Mononuclear cell (primary cell): Measurements from ENCODE around the gene RPS19BP1. TPM values are rescaled to one million over a fixed set of nuclear protein-coding genes. Genes with fewer than 3 reads are reported as not detected.

Experiments
- H3K27me3 ChIP-seq: 2 replicates; pipeline ENCODE4 v1.6.0; 2011; ENCODE audit warnings: low read length, control low read depth; ENCODE audit not compliant: insufficient read depth
- H3K4me1 ChIP-seq: 2 replicates; pipeline ENCODE4 v1.5.1; 2011; ENCODE audit warnings: mild to moderate bottlenecking, low read length, control low read depth; ENCODE audit not compliant: insufficient read depth
- H3K4me3 ChIP-seq: 2 replicates; pipeline ENCODE4 v1.5.1; 2011; ENCODE audit warnings: mild to moderate bottlenecking, low read length, moderate library complexity
- H3K9me3 ChIP-seq: 2 replicates; pipeline ENCODE4 v1.5.1; 2011; ENCODE audit warnings: low read depth, mild to moderate bottlenecking, control low read depth, low read length
- total RNA-seq: library from RNA; depleted of rRNA; stranded (reverse); fragments of >200 nt; gene quantifications from one replicate; pipeline ENCODE4 v1.2.3, GENCODE V29; 2012

The RPS19BP1 gene
- total RNA-seq, 1 donor = 49.2 TPM

DNA sequence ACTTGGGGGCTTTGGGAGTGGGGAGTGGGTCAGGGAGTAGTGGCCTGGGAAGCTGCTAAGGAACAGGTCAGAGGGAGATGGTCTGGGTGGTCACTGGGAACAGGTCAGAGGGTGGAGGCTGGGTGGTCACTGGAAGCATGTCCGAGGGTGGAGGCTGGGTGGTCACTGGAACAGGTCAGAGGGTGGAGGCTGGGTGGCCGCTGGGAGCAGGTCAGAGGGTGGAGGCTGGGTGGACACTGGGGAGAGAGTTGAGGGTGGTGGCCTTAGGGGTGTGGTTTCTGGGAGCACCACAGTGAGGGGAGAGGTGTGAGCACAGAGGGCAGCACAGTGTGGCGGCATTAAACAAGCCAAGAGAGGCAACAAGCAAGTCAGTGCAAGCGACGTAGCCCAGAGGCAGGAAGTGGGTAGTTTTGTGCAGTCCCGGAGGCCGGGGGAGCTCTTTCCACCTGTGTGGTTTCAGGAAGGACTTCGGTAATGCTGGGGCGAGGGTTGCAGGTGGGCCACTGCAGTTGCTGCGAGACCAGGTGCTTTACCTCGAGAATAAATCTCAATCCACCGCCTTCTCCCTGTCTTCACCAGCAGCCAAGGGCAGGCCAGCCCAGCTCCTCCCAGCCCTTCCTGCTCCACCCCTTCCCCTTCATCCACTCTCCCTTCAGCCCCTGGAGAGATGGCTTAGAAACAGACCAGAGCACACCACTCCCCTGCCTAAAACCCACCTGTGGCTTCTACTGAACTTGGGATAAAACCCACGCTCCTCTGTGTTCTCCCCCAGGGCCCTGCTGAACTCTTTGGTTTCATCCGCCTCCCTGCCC, 34.8 kb upstream of the RPS19BP1 start:
- no peak overlapping the region for H3K4me3 ChIP-seq
- peaks cover 13% of the 10 kb centered on the region for H3K4me1 ChIP-seq
- H3K9me3 ChIP-seq = no peaks in the 10 kb centered on the region
- no peaks in the 10 kb centered on the region for H3K27me3 ChIP-seq

DNA sequence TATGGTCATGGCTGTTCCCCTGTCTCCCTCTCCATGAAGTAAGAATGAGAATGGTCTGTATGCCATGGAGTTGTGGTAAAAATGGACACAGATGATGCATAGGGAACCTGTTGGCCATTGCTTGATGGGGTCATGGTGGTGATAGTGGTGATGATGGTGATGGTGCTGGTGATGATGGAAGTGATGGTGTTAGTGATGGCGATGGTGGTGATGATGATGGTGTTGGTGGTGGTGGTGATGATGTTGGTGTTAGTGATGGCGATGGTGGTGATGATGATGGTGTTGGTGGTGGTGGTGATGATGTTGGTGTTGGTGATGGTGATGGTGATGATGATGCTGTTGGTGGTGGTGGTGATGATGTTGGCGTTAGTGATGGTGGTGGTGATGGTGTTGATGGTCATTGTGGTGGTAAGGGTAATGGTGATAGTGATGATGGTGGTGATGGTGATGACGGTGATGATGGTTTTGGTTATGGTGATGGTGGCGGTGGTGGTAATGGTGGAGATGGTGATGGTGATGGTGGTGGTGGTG, 32.9 kb upstream of the RPS19BP1 start:
- H3K4me3 ChIP-seq = no peak overlapping the region
- no peaks in the 10 kb centered on the region for H3K27me3 ChIP-seq
- peaks cover 13% of the 10 kb centered on the region for H3K4me1 ChIP-seq
- no peaks in the 10 kb centered on the region for H3K9me3 ChIP-seq

DNA sequence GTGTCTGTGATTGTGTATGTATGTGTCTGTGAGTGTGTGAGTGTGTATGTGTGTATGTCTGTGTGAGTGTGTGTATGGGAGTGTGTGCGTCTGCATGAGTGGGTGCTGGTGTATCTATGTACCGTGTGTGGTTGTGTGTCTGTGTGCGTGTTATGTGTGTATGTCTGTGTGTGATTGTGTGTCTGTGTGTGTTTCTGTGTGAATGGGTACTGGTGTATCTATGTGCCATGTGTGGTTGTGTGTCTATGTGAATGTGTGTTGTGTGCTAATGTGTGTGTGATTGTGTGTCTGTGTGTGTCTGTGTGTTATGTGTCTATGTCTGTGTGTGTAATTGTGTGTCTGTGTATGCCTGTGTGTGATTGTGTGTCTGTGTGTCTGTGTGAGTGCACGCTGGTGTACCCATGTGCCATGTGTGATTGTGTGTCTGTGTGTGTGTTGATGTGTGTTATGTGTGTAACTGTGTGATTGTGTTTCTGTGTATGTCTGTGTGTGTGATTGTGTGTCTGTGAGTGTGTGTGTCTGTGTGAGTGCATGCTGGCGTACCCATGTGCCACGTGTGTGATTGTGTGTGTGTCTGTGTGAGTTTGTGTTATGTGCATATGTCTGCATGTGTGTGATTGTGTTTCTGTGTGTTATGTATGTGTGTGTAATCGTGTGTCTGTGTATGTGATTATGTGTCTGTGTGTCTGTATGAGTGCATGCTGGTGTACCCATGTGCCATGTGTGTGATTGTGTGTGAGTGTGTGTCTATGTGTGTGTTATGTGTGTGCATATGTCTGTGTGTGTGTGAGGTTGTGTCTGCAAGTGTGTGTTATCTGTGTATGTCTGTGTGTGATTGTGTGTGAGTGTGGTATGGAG, 31.3 kb upstream of the RPS19BP1 start:
- Histone ChIP-seq H3K27me3 (peaks cover 8% of the 10 kb centered on the region), H3K4me1 (peaks cover 13% of the 10 kb centered on the region), H3K4me3 (no peak overlapping the region), H3K9me3 (no peaks in the 10 kb centered on the region)

DNA sequence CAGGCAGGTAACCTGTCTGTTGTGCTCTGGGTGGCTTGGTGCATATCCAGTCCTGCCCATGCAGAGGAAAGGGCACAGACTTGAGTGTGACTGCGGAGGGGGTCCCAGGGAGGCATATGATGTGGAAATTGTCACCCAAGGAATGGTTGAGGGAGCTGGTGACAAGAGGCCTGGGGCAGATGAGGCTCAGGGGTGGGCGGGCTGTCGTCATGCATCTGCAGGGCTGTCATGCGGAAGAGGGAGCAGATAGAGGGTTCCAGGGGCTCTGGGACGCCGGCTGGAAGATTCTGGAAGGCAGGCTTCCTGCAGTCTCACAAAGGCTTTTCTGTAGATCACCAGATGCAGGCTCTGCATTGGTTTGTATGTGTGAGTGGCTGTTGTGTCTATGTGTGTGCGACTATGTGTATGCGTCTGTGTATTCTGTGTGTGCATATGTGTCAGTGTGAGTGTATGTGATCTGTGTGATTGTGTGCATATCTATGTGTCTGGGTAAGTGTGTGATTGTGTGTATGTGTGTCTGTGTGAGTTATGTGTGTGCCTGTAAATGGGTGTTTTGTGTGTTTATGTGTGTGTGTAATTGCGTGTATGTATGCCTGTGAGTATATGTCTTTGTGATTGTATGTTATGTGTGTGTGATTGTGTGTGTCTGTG, 30.4 kb upstream of the RPS19BP1 start:
- Histone ChIP-seq H3K27me3 (peaks cover 15% of the 10 kb centered on the region), H3K4me3 (no peak overlapping the region), H3K9me3 (no peaks in the 10 kb centered on the region), H3K4me1 (peaks cover 12% of the 10 kb centered on the region)

DNA sequence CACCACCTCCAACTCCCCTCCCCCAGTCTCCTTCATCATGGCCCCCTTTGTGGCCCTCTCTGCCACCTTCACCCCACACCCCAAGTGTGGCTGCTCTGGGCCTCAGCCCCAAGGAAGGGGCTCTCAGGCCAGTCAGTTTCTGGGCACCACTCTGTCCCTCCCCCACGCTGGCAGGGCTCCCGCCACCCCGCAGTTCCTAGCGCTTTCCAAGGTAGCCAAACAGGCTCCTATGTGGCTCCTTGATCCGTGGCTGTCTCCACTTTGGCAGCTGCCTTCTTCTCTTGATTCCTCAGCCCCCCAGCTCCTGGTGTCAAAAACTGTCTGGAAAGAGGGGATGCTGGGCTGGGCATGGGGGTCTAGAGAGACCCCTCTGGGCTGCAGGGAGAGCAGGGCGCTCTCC, 27.6 kb upstream of the RPS19BP1 start:
- H3K27me3 ChIP-seq = peaks cover 36% of the 10 kb centered on the region
- no peaks in the 10 kb centered on the region for H3K9me3 ChIP-seq
- no peak overlapping the region for H3K4me3 ChIP-seq
- no peaks in the 10 kb centered on the region for H3K4me1 ChIP-seq

DNA sequence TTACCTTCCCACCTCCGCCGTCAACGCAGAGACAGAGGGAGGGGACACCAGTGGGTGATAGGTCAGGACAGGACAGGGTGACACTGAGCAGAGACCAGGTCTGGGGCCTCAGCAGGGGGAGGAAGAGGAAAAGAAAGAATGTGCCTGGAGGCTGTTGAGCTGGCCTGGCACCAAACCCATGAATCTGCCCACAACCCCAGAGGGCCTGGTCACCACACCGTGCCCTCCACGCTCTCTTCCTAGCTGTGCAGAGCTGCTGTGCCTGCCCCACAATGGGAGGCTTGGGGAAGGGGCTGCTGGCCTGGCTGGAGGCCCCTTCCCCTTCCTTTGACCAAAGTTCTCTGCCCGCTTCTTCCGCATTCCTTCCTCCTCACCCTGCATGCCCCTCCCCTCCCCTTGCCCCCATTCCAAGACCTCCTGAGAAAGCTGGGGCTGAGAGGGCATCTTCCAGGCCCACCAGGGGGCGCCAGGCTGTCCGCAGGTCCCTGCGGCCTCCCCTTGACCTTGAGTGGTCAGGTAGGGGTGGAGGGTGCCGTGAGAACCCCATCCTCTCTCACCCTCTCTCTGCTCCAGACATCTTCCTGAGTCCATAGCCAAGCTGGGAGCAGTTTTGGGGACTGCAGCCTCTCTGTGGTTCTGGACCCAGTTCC, 27.0 kb upstream of the RPS19BP1 start:
- no peaks in the 10 kb centered on the region for H3K4me1 ChIP-seq
- peaks cover 36% of the 10 kb centered on the region for H3K27me3 ChIP-seq
- H3K9me3 ChIP-seq = no peaks in the 10 kb centered on the region
- no peak overlapping the region for H3K4me3 ChIP-seq

DNA sequence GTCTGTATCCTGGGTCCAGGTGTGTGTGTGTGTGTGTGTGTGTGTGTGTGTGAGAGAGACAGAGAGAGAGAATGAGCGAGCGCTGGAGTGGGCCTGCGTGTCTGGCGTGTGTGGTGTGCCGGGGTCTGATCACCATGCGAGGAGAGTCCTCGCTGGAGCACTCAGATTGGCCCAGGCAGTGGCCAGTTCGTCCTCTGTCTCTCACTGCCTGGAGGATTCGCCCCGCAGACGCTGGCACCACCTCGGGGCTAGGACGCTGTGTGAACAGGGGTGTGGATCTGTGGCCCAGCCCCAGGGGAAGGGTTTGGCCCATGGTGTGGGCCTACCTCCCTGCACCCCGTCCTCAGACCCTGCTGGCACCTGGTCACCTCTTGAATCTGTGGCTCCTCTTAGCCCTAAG, 26.4 kb upstream of the RPS19BP1 start:
- Histone ChIP-seq H3K4me3 (no peak overlapping the region), H3K27me3 (peaks cover 36% of the 10 kb centered on the region)

DNA sequence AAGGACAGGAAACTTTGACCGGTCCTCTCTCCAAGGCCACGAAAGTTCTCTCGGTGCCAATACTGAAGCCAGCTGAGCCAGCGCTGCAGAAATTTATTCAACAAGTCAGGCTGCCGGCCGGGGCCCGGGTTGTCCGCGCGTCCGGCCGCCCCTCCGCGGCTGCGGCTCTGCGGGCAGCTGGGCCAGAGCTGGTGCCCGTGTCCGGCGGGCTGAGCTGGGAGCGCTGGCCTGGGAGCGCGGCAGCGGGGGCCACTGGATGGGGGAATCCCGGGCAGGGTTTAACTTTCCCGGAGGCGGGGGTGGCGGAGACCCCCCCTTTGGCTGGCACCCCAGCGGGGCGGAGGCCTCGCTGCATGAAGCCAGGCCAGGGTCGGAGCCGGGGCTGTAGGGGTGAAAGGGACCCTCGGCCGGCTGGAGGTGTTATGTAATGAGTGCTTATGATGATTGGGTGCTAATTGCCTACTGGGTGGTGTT, 25.7 kb upstream of the RPS19BP1 start:
- H3K9me3 ChIP-seq = no peaks in the 10 kb centered on the region
- peaks cover 36% of the 10 kb centered on the region for H3K27me3 ChIP-seq
- H3K4me1 ChIP-seq = no peaks in the 10 kb centered on the region
- no peak overlapping the region for H3K4me3 ChIP-seq

More for the DNA sequence above, 26.4 kb upstream of the RPS19BP1 start:
- Histone ChIP-seq H3K4me1 (no peaks in the 10 kb centered on the region), H3K9me3 (no peaks in the 10 kb centered on the region)

DNA sequence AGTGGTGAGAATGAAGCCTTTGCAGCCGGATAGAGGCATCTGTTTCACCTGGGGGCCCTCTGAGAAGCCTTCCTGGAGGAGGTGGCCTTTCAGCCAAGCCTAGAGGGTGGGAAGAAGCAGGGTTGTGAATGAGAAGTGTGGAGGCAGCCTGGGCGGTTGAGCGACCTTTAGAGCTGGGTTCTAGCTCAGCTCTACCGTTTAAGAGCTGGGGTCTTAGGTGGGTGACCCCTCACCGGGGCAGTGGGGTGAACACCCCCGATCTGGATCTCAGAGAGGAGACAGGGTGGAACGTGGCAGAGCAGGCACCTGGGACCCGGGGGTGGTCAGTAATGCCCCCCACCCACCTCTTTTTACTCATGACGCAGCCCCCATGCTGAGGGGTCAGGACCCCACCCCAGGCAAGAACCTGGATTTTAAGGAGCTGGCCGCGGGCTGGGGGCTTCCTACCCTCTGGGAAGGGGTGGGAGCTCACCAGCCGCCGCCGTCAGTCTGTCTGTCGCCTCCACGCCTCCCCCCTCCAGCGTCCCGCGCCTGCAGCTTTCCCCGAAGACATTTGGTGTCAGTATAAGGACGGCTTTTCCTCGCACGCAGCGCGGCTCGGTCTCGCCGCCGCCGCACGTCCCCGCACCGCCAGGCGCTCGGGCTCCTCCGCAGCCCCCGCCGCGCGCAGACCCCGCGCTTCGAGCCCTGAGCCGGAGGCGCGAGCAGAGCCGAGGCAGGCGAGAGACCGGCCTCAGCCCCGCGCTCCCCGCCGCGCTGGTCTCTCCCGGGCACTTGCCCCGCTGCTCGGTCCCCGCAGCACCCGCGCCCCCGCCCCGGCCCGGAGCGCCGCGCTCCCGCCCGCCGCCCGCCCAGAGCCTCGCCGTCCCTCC, 24.7 kb upstream of the RPS19BP1 start:
- Histone ChIP-seq H3K4me3 (no peak overlapping the region), H3K27me3 (peaks cover 36% of the 10 kb centered on the region)

DNA sequence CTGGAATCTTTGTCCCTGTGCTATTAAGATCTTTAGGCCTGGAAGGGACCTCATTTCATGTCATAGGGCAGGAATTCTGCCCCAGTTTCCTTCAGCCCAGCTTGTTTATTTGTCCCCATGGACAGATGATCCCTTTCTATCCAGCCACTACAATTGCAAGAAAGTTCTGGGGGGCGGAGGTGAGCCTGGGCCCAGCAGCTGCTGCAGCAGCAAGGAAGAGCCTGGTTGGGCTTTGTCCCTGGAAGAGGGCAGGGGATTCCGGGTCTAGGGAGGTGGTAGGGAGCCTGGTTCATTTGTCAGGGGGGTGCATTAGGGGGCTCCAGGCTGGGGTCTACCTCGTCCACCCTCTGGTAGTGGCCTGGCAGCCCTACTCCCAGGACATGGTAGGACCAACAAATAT, 21.6 kb upstream of the RPS19BP1 start:
- Histone ChIP-seq H3K27me3 (peaks cover 32% of the 10 kb centered on the region), H3K4me1 (no peaks in the 10 kb centered on the region), H3K9me3 (no peaks in the 10 kb centered on the region), H3K4me3 (no peak overlapping the region)

More for the DNA sequence above, 24.7 kb upstream of the RPS19BP1 start:
- Histone ChIP-seq H3K9me3 (no peaks in the 10 kb centered on the region), H3K4me1 (no peaks in the 10 kb centered on the region)

DNA sequence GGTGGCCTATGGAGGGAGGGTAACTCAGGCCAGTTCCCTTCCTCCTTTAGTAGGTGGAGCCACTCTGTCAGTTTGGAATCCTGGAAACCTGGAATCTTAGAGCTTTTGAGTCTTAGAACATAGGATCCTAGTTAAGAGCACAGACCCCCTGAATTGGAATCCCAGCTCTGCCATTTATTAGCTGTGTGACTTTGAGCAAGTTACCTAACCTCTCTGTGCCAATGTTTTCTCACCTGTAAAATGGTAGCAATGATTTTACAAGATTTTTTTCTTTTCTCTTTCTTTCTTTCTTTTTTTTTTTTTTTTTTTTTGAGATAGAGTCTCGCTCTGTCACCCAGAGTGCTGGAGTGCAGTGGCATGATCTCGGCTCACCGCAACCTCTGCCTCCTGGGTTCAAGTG, 20.9 kb upstream of the RPS19BP1 start:
- Histone ChIP-seq H3K4me3 (no peak overlapping the region), H3K9me3 (no peaks in the 10 kb centered on the region), H3K4me1 (no peaks in the 10 kb centered on the region), H3K27me3 (peaks cover 25% of the 10 kb centered on the region)

DNA sequence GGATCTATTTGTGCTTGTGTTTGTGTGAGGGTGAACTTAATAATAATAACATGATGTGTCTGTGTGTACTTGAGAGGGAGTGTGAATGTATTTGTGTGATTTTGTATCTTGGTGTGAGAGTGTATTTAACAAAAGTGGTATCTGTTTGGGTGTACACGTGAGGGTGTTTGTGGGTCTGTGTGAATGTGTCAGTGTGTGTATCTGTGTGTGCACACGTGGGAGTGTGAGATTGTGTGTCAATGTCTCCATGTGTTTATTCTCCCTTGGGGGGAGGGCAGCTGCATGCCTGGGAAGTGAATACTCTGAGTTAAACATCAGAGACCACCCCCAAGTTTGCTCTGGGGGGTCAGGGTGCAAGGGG, 15.0 kb upstream of the RPS19BP1 start:
- Histone ChIP-seq H3K4me1 (peaks cover 8% of the 10 kb centered on the region), H3K4me3 (no peak overlapping the region), H3K9me3 (no peaks in the 10 kb centered on the region), H3K27me3 (peaks cover 6% of the 10 kb centered on the region)

DNA sequence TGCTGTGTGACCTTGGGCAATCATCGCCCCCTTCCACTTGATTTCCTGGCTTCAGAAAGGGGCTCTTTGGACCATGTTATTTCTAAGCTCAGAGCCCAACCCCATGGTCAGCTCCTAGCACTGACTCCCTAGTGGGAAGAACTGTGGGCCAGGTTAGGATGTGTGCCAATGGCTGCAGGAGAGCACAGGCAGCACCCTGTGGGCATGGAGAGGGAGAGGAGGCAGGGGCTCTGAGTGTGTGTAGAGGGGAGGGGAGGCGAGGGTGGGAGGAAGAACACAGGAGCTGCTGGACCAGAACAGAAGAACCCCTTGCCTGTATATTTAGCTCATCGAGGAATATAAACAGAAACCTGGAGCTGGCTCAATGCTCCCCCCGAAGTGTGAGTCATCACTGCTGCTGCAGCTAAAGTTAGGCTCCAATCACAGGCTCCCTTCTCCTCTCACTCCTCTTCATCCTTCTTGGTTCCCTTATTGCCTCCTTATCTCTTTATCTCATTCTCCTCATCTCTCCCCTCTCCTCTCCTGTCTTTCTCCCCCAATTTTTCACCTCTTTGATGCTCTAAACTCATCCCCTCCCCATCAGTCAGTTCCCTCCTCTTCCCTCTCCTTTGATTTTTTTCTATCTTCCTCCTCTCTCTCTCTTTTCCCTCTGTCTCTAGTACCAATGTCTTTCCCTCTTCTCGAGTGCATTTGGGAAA, 14.5 kb upstream of the RPS19BP1 start:
- peaks cover 8% of the 10 kb centered on the region for H3K4me1 ChIP-seq
- H3K27me3 ChIP-seq = peaks cover 6% of the 10 kb centered on the region
- H3K9me3 ChIP-seq = no peaks in the 10 kb centered on the region

More for the DNA sequence above, 14.5 kb upstream of the RPS19BP1 start:
- no peak overlapping the region for H3K4me3 ChIP-seq
